ENCODE results near the gene PRR14L. TPM values are rescaled to one million over a fixed set of nuclear protein-coding genes. Genes with fewer than 3 reads are reported as not detected.

PRR14L gene
- polyA plus RNA-seq, 1 donor from 2014 or later, result 14.3 TPM

- peaks cover 23% of the 10 kb centered on the region for H3K79me2 ChIP-seq (replicated peaks; ENCODE audit: insufficient read depth, low read length)
These were observed 19.6 kb downstream of the PRR14L start for GRCh38 chr22:31730344-31730711.

GRCh38 chr22:31728857-31729256, 21.1 kb downstream of the PRR14L start:
- H3K4me3 ChIP-seq (ENCODE audit: low read length), result no peak overlapping the region
- no peaks in the 10 kb centered on the region for H3K9me3 ChIP-seq (ENCODE audit: low read length)
- no peak overlapping the region for H3K9ac ChIP-seq (ENCODE audit: low read length)
- no peak overlapping the region for H3K27ac ChIP-seq (ENCODE audit: low read length)
- H3K4me2 ChIP-seq (ENCODE audit: low read length), result no peak overlapping the region
- H3F3A ChIP-seq (ENCODE audit: insufficient read depth, low read length, poor library complexity, severe bottlenecking), result no peaks in the 10 kb centered on the region
- no peaks in the 10 kb centered on the region for H3K36me3 ChIP-seq (ENCODE audit: insufficient read depth, low read length)
- TF ChIP-seq REST (IDR thresholded peaks at IDR 0.05; ENCODE audit: borderline replicate concordance) (no peak), MXI1 (conservative IDR thresholded peaks at IDR 0.05; ENCODE audit: poor library complexity, severe bottlenecking) (no peak), SMC3 (conservative IDR thresholded peaks at IDR 0.05; ENCODE audit: poor library complexity) (no peak), POLR2AphosphoS5 (IDR thresholded peaks at IDR 0.05) (no peak), EP300 (conservative IDR thresholded peaks at IDR 0.05; ENCODE audit: poor library complexity, severe bottlenecking) (no peak), RAD21 (conservative IDR thresholded peaks at IDR 0.05) (no peak), EZH2 (IDR thresholded peaks at IDR 0.05; ENCODE audit: borderline replicate concordance, insufficient read depth, low read length, poor library complexity, severe bottlenecking) (no peak), TAF1 (IDR thresholded peaks at IDR 0.05; ENCODE audit: low read depth) (no peak)
- no peaks in the 10 kb centered on the region for H4K20me1 ChIP-seq (ENCODE audit: insufficient read depth)
- no peaks in the 10 kb centered on the region for H3K9me2 ChIP-seq (ENCODE audit: insufficient read depth, low read length)
- no peaks in the 10 kb centered on the region for H3K27me3 ChIP-seq (ENCODE audit: insufficient read depth, low read depth, low read length)
- H3K79me2 ChIP-seq (replicated peaks; ENCODE audit: insufficient read depth, low read length), result peaks cover 18% of the 10 kb centered on the region
- no peak overlapping the region for H2AFZ ChIP-seq (ENCODE audit: low read depth, low read length)

More at GRCh38 chr22:31730344-31730711, 19.6 kb downstream of the PRR14L start:
- Histone ChIP-seq H3K9me2 (ENCODE audit: insufficient read depth, low read length) (no peaks in the 10 kb centered on the region), H3K27me3 (ENCODE audit: insufficient read depth, low read depth, low read length) (no peaks in the 10 kb centered on the region), H3K4me3 (ENCODE audit: low read length) (no peak overlapping the region), H3F3A (ENCODE audit: insufficient read depth, low read length, poor library complexity, severe bottlenecking) (no peaks in the 10 kb centered on the region), H3K9me3 (ENCODE audit: low read length) (no peaks in the 10 kb centered on the region), H3K27ac (ENCODE audit: low read length) (no peak overlapping the region), H3K36me3 (ENCODE audit: insufficient read depth, low read length) (no peaks in the 10 kb centered on the region), H2AFZ (ENCODE audit: low read depth, low read length) (no peak overlapping the region), H3K4me2 (ENCODE audit: low read length) (no peak overlapping the region), H4K20me1 (ENCODE audit: insufficient read depth) (no peaks in the 10 kb centered on the region), H3K9ac (ENCODE audit: low read length) (no peak overlapping the region)
- TF ChIP-seq EP300 (conservative IDR thresholded peaks at IDR 0.05; ENCODE audit: poor library complexity, severe bottlenecking) (no peak), RAD21 (conservative IDR thresholded peaks at IDR 0.05) (no peak), SMC3 (conservative IDR thresholded peaks at IDR 0.05; ENCODE audit: poor library complexity) (no peak), EZH2 (IDR thresholded peaks at IDR 0.05; ENCODE audit: borderline replicate concordance, insufficient read depth, low read length, poor library complexity, severe bottlenecking) (no peak), POLR2AphosphoS5 (IDR thresholded peaks at IDR 0.05) (no peak), TAF1 (IDR thresholded peaks at IDR 0.05; ENCODE audit: low read depth) (no peak), REST (IDR thresholded peaks at IDR 0.05; ENCODE audit: borderline replicate concordance) (no peak), CTCF (IDR thresholded peaks at IDR 0.05; ENCODE audit: poor library complexity, severe bottlenecking) (no peak), MXI1 (conservative IDR thresholded peaks at IDR 0.05; ENCODE audit: poor library complexity, severe bottlenecking) (no peak)

Measured in neural cell (in vitro differentiated cells).